ENCODE data around the gene SNAPC4. TPM values are rescaled to one million over a fixed set of nuclear protein-coding genes. Genes with fewer than 3 reads are reported as not detected.

The SNAPC4 gene
- total and polyA plus RNA-seq, 2 of the 8 experiments (the other 6 are each of a cell fraction or from before 2014, with no cell fraction given): 6.9 to 18.1 TPM

DNA sequence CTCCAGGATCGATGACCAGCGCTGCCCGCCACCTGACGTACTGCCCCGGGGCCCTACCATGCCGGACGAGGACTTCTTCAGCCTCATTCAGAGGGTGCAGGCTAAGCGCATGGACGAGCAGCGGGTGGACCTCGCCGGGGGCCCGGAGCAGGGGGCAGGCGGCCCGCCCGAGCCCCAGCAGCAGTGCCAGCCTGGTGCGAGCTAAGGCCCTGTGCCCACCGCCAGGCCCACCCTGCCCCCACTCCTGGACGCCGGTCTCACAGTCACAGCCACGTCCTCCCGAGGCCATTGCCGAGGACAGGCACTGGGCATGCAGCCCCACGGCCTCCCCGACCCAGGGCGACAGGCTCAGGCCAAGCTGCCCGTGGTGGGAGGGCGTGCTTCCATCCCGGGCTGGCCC, 42.0 kb downstream of the SNAPC4 start:
- CTCF ChIA-PET (ENCODE audit: partially characterized antibody): interaction anchor here (1.0 kb wide), 1 partner anchor 12 kb away, joined by 3 read pairs; no protein-coding TSS in a partner anchor
- Histone ChIP-seq H3K14ac (ENCODE audit: insufficient read length) (no peak overlapping the region), H3K9me3 (ENCODE audit: insufficient read depth in 2 of 2, low read depth in 1 of 2, low read length in 1 of 2) (no peaks in the 10 kb centered on the region), H4K5ac (ENCODE audit: insufficient read length, low read depth, low read length) (no peak overlapping the region), H2BK20ac (ENCODE audit: low read length) (no peak overlapping the region), H3K18ac (ENCODE audit: extremely low read depth, low read length) (no peak overlapping the region), H3K4ac (replicated peaks; ENCODE audit: insufficient read length, low read depth, low read length) (no peak overlapping the region), H3K79me2 (ENCODE audit: control insufficient read depth in 1 of 2, insufficient read depth in 2 of 2, low read length in 2 of 2) (no peaks in the 10 kb centered on the region), H3K23me2 (ENCODE audit: low read depth, low read length) (no peaks in the 10 kb centered on the region), H3K27ac (ENCODE audit: low read depth, low read length) (no peak overlapping the region), H3K4me2 (ENCODE audit: insufficient read depth in 1 of 2, low read depth in 2 of 2, low read length in 2 of 2) (no peak overlapping the region), H2AK5ac (ENCODE audit: low read depth, low read length) (no peak overlapping the region), H2BK5ac (ENCODE audit: low read depth, low read length) (no peak overlapping the region; the same call in 1 of the 2 replicates), H3K79me1 (ENCODE audit: low read depth, low read length) (peaks cover 3% of the 10 kb centered on the region), H3K9ac (replicated peaks in 1 of 4; ENCODE audit: extremely low read depth in 1 of 4, low read depth in 3 of 4, low read length in 3 of 4) (no peak overlapping the region), H3K4me3 (ENCODE audit: extremely low read depth in 1 of 4, insufficient read depth in 2 of 4, low read depth in 3 of 4, low read length in 4 of 4) (no peak overlapping the region), H3K56ac (replicated peaks; ENCODE audit: insufficient read length, low read depth, low read length) (no peak overlapping the region), H4K20me1 (replicated peaks in 1 of 2; ENCODE audit: control insufficient read depth in 1 of 2, insufficient read depth in 2 of 2, low read length in 2 of 2) (peaks cover 2 to 3% of the 10 kb centered on the region in 2 experiments), H2BK12ac (ENCODE audit: low read depth, low read length) (no peak overlapping the region), H2BK120ac (replicated peaks; ENCODE audit: low read depth, low read length) (no peak overlapping the region), H3K27me3 (replicated peaks in 1 of 4; ENCODE audit: control insufficient read depth in 3 of 4, extremely low read depth in 1 of 4, insufficient read depth in 3 of 4, low read length in 3 of 4) (no peaks in the 10 kb centered on the region), H3K23ac (ENCODE audit: insufficient read length) (no peak overlapping the region), H4K91ac (replicated peaks; ENCODE audit: insufficient read length, low read length) (no peak overlapping the region), H3K4me1 (replicated peaks in 1 of 4; ENCODE audit: control insufficient read depth in 3 of 4, insufficient read depth in 4 of 4, low read length in 3 of 4) (peaks cover 0 to 5% (median under 1%) of the 10 kb centered on the region in 4 experiments; a peak in 3 of 7 replicates), H4K8ac (ENCODE audit: extremely low read depth, insufficient read depth, low read length) (no peak overlapping the region), H2BK15ac (ENCODE audit: low read length) (no peak overlapping the region), H3K36me3 (ENCODE audit: control insufficient read depth in 2 of 4, insufficient read depth in 4 of 4, low read length in 3 of 4) (no peaks in the 10 kb centered on the region; a peak in 1 of 8 replicates), H2AFZ (ENCODE audit: low read length) (no peak overlapping the region)
- POLR2A ChIA-PET (ENCODE audit: partially characterized antibody): interaction anchor here (0.7 to 15.8 kb wide), 3 partner anchors 10 to 43 kb away, joined by 3 to 137 read pairs (median 8); no protein-coding TSS in a partner anchor
- DNase-seq (ENCODE audit: low read depth in 1 of 2, low spot score in 2 of 2) (no peak), FAIRE-seq (no peak)
- WGBS, 2 experiments (ENCODE audit: extremely low coverage in 1 of 2, insufficient coverage in 1 of 2, insufficient read length in 1 of 2, insufficient replicate concordance in 2 of 2, low coverage in 1 of 2, low lambda C conversion rate in 2 of 2, missing lambda C conversion rate in 1 of 2): 93% methylated on average over 29 of the region's 29 CpGs; no CpG with 5 or more reads in 1 of the 2 experiments
- TF ChIP-seq HDAC2 (IDR thresholded peaks at IDR 0.05; ENCODE audit: borderline replicate concordance in 1 of 2, low read depth in 2 of 2, low read length in 2 of 2) (no peak), RNF2 (IDR thresholded peaks at IDR 0.05; ENCODE audit: borderline replicate concordance, low read depth, low read length, missing control alignments, poor library complexity, severe bottlenecking) (no peak), TAF1 (IDR thresholded peaks at IDR 0.05; ENCODE audit: low read depth, low read length) (no peak), KDM4A (IDR thresholded peaks at IDR 0.05; ENCODE audit: low read depth, low read length, severe bottlenecking) (no peak), SAP30 (IDR thresholded peaks at IDR 0.05; ENCODE audit: insufficient read depth, insufficient replicate concordance, low read length) (no peak), RFX5 (IDR thresholded peaks at IDR 0.05; ENCODE audit: borderline replicate concordance, low read depth, low read length) (no peak), BRCA1 (IDR thresholded peaks at IDR 0.05; ENCODE audit: low read depth, low read length) (no peak)
